GM21367 (cell line): ENCODE data around the gene AMER2.

Experiments
- ATAC-seq: cut with Tn5 transposase; IDR thresholded peaks from one replicate; pipeline ENCODE4 v1.9.1; 2021; ENCODE audit not compliant: unreplicated experiment

The AMER2 gene

DNA sequence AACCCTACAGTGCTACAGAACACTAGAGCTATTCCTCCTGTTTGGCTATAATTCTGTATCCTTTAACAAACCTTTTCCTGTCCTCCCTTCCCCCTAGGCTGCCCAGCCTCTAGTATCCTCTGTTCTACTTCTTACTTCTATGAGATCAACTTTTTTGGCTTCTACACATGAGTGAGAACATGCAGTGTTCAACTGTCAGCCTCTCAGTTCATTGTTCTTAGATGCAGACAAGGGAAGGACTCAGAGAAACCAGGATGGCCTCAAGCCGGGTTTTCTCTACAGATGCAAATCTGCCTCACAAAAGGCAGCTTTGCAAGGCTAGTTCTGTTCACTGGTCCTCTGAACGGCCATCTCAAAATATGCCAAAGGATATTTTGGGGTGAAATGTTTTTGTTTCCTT, 18.4 kb downstream of the AMER2 start:
- no peak for ATAC-seq

DNA sequence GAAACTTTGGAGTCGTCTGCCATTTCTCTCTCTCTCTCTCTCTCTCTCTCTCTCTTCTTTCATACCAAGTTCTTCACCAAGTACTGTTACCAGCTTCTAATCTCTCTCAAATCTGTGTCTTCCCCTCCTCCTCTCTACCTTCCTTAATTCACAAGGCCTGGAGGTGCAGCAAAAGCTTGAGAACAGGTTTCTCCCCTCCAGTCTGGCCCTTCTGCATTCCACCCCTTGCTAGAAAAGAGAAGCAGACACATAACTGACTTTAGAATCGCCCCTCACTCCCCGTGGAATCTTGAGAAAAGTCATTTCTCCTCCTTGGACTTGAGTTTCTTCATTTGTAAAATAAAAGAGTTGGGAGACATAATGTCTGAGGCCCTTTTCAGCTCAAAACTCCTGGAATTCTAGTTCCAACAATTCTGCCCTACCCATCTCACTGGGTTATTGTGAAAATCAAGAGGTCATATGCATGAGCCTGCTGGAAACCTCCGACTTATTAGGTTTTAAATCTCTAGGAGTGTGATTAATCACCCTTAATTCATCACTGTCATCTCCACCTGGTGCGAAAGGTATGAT, 20.4 kb downstream of the AMER2 start:
- no peak for ATAC-seq

DNA sequence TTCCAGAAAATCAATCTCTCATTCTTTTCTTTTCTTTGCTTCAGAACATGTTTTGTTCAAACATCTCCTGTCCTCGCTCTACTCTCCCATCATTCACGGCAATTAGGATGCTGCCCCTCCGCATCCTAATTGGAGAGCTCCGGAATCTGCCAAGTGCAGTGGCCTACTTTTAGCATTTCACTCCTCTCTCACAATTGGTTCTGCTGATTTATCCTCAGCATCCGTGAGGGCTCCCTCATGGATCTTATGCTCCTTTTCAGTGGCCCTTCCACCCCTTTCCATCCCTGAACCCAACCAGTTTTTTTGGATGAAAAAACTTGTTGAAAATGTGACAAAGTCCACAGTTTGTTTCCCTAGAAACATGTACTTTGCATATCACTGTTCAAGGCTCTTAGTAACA, 22.4 kb downstream of the AMER2 start:
- ATAC-seq: no peak

DNA sequence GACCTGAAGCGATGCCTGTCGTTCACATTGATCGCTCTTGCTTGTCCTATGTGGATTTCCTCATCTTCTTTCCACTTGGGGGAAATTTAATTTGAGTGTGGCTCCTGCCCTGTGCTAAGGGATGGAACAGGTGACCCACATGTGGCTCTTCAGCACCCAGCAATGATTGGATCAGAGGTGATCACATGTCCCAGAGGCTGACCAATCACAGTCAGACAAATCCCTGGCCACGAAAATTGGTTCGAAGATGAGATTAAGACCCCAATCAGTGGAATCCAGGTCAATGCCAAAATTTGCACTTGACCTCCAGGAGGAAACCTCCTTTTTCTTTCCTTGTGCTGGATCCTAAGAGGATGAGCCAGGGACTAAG, 23.7 kb downstream of the AMER2 start:
- no peak for ATAC-seq

GRCh38 chr13:25147638-25148401, 24.3 kb downstream of the AMER2 start:
- ATAC-seq: no peak

DNA sequence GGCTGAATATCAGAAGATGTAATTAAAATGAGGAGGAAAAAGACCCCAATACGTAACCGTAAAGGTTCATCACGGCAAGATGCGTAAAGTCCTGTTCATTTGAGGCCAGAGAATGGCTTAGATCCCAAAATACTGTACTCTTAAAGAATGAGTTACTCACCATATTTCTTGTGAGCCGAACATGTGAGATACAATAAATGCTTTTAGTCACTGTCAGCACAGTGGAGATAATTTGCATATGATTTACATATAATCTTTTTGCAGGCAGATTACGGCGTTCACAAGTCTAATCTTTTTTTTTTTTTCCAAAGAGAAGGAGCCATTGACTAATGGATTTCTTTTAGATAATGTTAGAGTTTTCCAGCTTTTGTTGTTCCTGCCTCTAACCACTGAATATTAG, 28.4 kb downstream of the AMER2 start:
- no peak for ATAC-seq

GRCh38 chr13:25141042-25141441, 31.0 kb downstream of the AMER2 start:
- no peak for ATAC-seq

DNA sequence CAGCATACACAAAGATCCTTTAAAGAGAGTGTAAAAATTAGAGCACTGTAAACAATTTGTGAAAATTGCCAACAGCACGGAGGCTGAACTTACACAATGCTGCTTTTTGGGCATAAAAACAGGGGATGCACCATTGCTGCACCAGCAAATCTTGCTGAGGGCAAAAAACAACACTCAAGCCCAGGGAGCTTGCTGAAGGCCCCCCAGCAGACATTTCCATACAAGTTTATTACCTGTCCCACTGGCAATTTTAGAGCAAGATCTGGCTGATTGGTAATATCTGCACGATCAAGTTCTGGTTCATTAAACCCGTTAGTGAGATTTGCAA, 34.3 kb downstream of the AMER2 start:
- ATAC-seq: no peak

- ATAC-seq: no peak
Observed at GRCh38 chr13:25136880-25137787, 35.0 kb downstream of the AMER2 start.

DNA sequence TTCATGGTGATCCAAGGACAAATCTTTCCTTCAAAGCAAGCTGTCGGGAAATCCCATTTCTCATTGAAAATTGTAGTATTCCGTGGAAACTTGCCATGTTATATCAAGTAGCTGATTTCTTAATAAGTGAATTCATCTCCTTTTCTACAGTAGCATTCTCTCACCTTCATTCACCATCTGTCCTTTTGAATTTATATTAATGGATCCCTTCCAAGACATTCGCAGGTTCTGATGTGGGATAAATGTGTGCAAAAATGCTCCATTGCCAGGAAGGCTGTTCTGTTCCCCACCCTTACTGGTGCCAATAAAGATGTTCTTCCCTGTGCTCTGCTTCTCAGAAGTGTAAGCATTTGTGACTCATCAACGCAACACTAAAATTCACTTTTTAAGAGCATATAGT, 36.2 kb downstream of the AMER2 start:
- ATAC-seq: no peak

- ATAC-seq: no peak
Observed at GRCh38 chr13:25132751-25133390, 39.2 kb downstream of the AMER2 start.

- ATAC-seq: no peak
Observed at GRCh38 chr13:25131881-25132420, 40.1 kb downstream of the AMER2 start.

DNA sequence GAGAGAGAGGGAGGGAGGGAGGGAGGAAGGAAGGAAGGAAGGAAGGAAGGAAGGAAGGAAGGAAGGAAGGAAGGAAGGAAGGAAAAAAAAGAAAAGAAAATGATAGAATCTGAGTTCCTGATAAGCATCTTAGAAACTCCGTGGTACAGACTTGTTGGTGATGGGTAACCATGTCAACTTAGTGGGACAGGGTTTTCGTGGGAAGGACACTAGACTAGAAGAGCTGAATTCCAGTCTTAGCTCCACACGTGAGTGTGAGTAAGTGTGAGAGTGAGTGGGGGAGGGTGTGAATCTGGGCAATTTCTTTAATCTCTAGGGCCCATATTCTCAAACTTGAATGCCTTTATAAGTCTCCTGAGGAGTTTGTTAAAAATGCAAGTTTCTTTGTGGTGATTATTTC, 41.1 kb downstream of the AMER2 start:
- no peak for ATAC-seq

GRCh38 chr13:25118378-25118905, 53.6 kb downstream of the AMER2 start:
- ATAC-seq: no peak

DNA sequence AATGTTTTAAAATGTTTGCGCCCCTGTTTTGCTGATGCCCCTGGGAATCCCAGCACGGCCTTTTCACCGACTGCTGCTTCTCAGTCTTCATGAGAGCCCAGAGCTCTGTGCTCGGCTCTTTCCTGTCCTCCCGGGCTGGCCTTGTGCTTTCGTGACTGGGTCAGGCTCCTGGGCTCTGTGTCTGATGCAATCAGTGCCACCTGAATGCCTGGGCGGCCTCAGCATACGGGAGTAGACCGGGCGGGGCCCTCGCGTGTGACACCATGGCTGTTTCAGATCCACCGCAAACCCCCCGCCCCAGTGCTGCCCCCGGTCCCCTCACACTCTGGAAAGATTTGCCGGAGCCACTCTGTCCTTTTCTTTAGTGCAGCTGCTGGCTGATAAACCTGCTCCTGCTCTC, 54.8 kb downstream of the AMER2 start:
- no peak for ATAC-seq

DNA sequence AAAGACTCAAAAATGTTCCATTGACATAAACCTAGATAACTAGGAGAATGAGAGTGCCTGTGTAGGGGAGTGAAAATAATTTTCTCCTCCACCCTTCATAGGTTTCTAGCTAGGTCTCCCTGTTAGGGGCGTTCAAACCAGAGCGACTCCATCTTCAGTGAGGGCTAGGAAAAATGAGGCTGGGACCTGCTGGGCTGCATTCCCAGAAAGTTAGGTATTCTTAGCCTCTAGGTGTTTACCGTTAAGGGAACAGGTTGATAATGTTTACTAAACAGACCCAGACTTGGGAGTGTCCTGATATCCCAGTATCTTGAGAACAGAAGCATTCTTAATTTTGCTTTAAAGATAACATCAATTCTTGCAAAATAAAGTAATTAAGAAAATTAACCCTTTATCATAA, 56.0 kb downstream of the AMER2 start:
- ATAC-seq: no peak

GRCh38 chr13:25114220-25114619, 57.9 kb downstream of the AMER2 start:
- ATAC-seq: peak; percentile 91

DNA sequence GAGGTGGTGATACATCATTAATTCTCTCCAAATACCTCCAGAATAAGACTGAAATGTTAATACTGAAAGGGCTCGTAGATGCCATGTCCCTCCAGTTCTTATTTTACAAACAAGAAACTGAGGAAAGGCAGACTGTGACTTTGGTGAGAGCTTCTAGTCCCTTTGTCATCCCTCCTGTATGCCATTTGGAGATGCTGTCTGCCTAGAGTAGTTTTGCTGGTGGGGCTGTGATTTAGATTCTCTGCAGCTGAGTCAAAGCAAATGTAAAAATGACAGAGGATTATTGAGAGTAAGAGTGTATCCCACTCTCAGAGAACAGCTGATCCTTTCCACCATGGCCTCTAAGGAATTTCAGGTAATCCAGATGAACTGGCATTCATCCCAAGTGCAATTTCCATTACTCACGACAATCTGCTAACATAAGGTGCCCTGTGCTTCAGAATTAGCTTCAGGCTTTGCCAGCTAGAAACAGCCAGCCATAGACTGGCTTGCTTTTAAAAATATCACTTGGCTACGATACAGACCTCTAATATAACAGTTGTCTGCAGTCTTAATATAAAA, 59.3 kb downstream of the AMER2 start:
- ATAC-seq: no peak
